ENCODE data around the gene KCNH1. TPM values are rescaled to one million over a fixed set of nuclear protein-coding genes. Genes with fewer than 3 reads are reported as not detected.

KCNH1 gene
- total and polyA plus RNA-seq, 2 experiments from 2014 or later = 0.28 TPM; not detected in 1

GRCh38 chr1:210687582-210688279 is 446.2 kb downstream of the KCNH1 start:
- no peaks in the 10 kb centered on the region for H3F3A ChIP-seq (replicated peaks; ENCODE audit: low read depth)
- H3K4me1 ChIP-seq (ENCODE audit: insufficient read depth) = no peaks in the 10 kb centered on the region
- no peak overlapping the region for H3K4me2 ChIP-seq
- H3K27ac Mint-ChIP-seq = no peak overlapping the region
- H3K79me2 ChIP-seq (replicated peaks; ENCODE audit: insufficient read depth) = no peaks in the 10 kb centered on the region
- H3K9me3 Mint-ChIP-seq = no peaks in the 10 kb centered on the region
- no peak for TF ChIP-seq CTCF (conservative IDR thresholded peaks at IDR 0.05; ENCODE audit: low read depth in 2 of 2)
- TF ChIP-seq ZNF331 (CRISPR knock-in tag; IDR thresholded peaks at IDR 0.05; ENCODE audit: low read depth) = no peak
- TF ChIP-seq EZH2phosphoT487 (IDR thresholded peaks at IDR 0.05; ENCODE audit: unreplicated experiment) = no peak
- no peak for TF ChIP-seq POLR2AphosphoS5 (IDR thresholded peaks at IDR 0.05; ENCODE audit: low read depth)
- TF ChIP-seq CREB1 (CRISPR knock-in tag; IDR thresholded peaks at IDR 0.05; ENCODE audit: low read depth) = no peak
- TF ChIP-seq NANOG (IDR thresholded peaks at IDR 0.05; ENCODE audit: borderline replicate concordance) = no peak
- no peak for TF ChIP-seq EZH2 (IDR thresholded peaks at IDR 0.05; ENCODE audit: low read depth, unreplicated experiment)
- TF ChIP-seq JUNB (IDR thresholded peaks at IDR 0.05; ENCODE audit: unreplicated experiment) = no peak
- no peak for TF ChIP-seq STAT1 (IDR thresholded peaks at IDR 0.05; ENCODE audit: unreplicated experiment)
- no peak for TF ChIP-seq ZNF114 (CRISPR knock-in tag; IDR thresholded peaks at IDR 0.05)
- TF ChIP-seq ZNF462 (CRISPR knock-in tag; IDR thresholded peaks at IDR 0.05) = no peak
- no peak for TF ChIP-seq REST (IDR thresholded peaks at IDR 0.05; ENCODE audit: unreplicated experiment)
- no peak for TF ChIP-seq ETS1 (IDR thresholded peaks at IDR 0.05)
- no peak for DNase-seq (ENCODE audit: low spot score)
- no peak overlapping the region for H3K4me3 Mint-ChIP-seq
- H3K27me3 Mint-ChIP-seq (ENCODE audit: insufficient read depth, low read depth, poor library complexity) = no peaks in the 10 kb centered on the region
- H3K9me2 ChIP-seq (ENCODE audit: insufficient read depth) = no peaks in the 10 kb centered on the region
- no peaks in the 10 kb centered on the region for H3K36me3 Mint-ChIP-seq (ENCODE audit: low read depth)
- H3K4me1 Mint-ChIP-seq = no peaks in the 10 kb centered on the region
- H3K27me3 ChIP-seq (ENCODE audit: insufficient read depth) = no peaks in the 10 kb centered on the region
- H4K20me1 ChIP-seq (replicated peaks; ENCODE audit: insufficient read depth) = no peaks in the 10 kb centered on the region
- no peak for ATAC-seq
- H3K4me3 ChIP-seq = no peak overlapping the region
- H3K27ac ChIP-seq (ENCODE audit: low read depth) = no peak overlapping the region
- H2AFZ ChIP-seq = no peak overlapping the region
- no peaks in the 10 kb centered on the region for H3K36me3 ChIP-seq (ENCODE audit: insufficient read depth)

Measured in GM23338 (cell line).